ENCODE measurements around the gene EHMT1. TPM values are rescaled to one million over a fixed set of nuclear protein-coding genes. Genes with fewer than 3 reads are reported as not detected.

Gene EHMT1
- total RNA-seq, 1 experiment from 2014 or later: 112 TPM

- H3K27ac Mint-ChIP-seq: peak overlapping the region in 2 of 3 experiments; percentile 59 to 70; a peak in 1 of 7 replicates
- no peak overlapping the region for H3K9ac ChIP-seq (ENCODE audit: extremely low read depth, insufficient read length, low read length)
- WGBS (ENCODE audit: extremely low coverage, insufficient read length, low lambda C conversion rate): no CpG with 5 or more reads among the region's 16 CpGs
- H3K18ac ChIP-seq (ENCODE audit: insufficient read length, low read depth, low read length): no peak overlapping the region
- no peak overlapping the region for H2BK15ac ChIP-seq (ENCODE audit: low read depth, low read length)
- no peak overlapping the region for H3K4me2 ChIP-seq (ENCODE audit: insufficient read depth, insufficient read length, low read length)
- no peak overlapping the region; a peak in 1 of 5 replicates for H3K4me3 Mint-ChIP-seq
- no peaks in the 10 kb centered on the region for H3K4me1 ChIP-seq (ENCODE audit: insufficient read depth, low read length)
- H2AK5ac ChIP-seq (ENCODE audit: insufficient read length, low read length): no peak overlapping the region
- no peak overlapping the region for H2BK12ac ChIP-seq (ENCODE audit: insufficient read length, low read depth, low read length)
- no peaks in the 10 kb centered on the region for H4K20me1 ChIP-seq (ENCODE audit: control insufficient read depth, insufficient read depth, insufficient read length)
- H2AFZ ChIP-seq (ENCODE audit: low read length): no peak overlapping the region
- no peak overlapping the region for H2BK5ac ChIP-seq (ENCODE audit: insufficient read length, low read length)
- H3K9me3 Mint-ChIP-seq: peaks cover 0 to 4% of the 10 kb centered on the region in 2 experiments; a peak in 1 of 5 replicates
- TF ChIP-seq CTCF (conservative IDR thresholded peaks at IDR 0.05): no peak
- peaks cover 11 to 13% of the 10 kb centered on the region in 2 experiments for H3K4me1 Mint-ChIP-seq
- H4K8ac ChIP-seq (replicated peaks; ENCODE audit: insufficient read length, low read depth, low read length): no peak overlapping the region
- H3K27ac ChIP-seq (ENCODE audit: insufficient read length, low read depth, low read length): no peak overlapping the region
- no peak overlapping the region for H2BK120ac ChIP-seq (ENCODE audit: low read depth, low read length, poor library complexity, severe bottlenecking)
- DNase-seq: no peak
- H3K79me2 ChIP-seq (ENCODE audit: insufficient read depth, low read length): no peaks in the 10 kb centered on the region
- no peaks in the 10 kb centered on the region for H3K79me1 ChIP-seq (ENCODE audit: insufficient read depth, low read depth, low read length, poor library complexity, severe bottlenecking)
- H2BK20ac ChIP-seq (ENCODE audit: low read depth, low read length, poor library complexity, severe bottlenecking): no peak overlapping the region
- no peak overlapping the region for H3K56ac ChIP-seq (ENCODE audit: insufficient read length, low read depth, low read length)
- H3K14ac ChIP-seq (ENCODE audit: insufficient read depth, low read length): no peak overlapping the region
- no peaks in the 10 kb centered on the region for H3K27me3 ChIP-seq (ENCODE audit: insufficient read depth, low read length)
- no peak overlapping the region for H3K4ac ChIP-seq (ENCODE audit: low read depth, low read length)
- no peak overlapping the region for H4K91ac ChIP-seq (ENCODE audit: insufficient read length, low read depth, low read length)
- H3K36me3 Mint-ChIP-seq (ENCODE audit: insufficient read depth in 1 of 3, low read depth in 3 of 3): peaks cover 57 to 87% (median 85%) of the 10 kb centered on the region in 3 experiments; a peak in 6 of 7 replicates
- no peaks in the 10 kb centered on the region for H3K9me3 ChIP-seq (ENCODE audit: control insufficient read depth, low read depth, low read length)
- no peaks in the 10 kb centered on the region for H3K23me2 ChIP-seq (ENCODE audit: insufficient read length, low read depth, low read length, poor library complexity, severe bottlenecking)
- H3K27me3 Mint-ChIP-seq (ENCODE audit: low read depth): no peaks in the 10 kb centered on the region
- no peak overlapping the region for H4K5ac ChIP-seq (ENCODE audit: insufficient read length, low read depth, low read length)
- H3T11ph ChIP-seq (ENCODE audit: low read length): no peak overlapping the region
- H3K23ac ChIP-seq (ENCODE audit: insufficient read length, low read depth, low read length): no peak overlapping the region
Observed at GRCh38 chr9:137758067-137758466, 139.3 kb downstream of the EHMT1 start.

Measured in H9 (cell line).